SU-DHL-6 (cell line): ENCODE results near the gene NOTCH2NLA.
"Not testable (repeated sequence)": the region's sequence is repeated elsewhere in the genome, so short reads cannot be mapped to it uniquely, and the experiment has no call there.

Source experiments
- H2AFZ ChIP-seq: fragments of 200-600 bp; sonication (generic); 2 replicates; pipeline ENCODE4 v1.6.1; 2014; ENCODE audit warnings: low read depth, mild to moderate bottlenecking, moderate library complexity, mixed read lengths, antibody characterized with exemption, low read length; ENCODE audit not compliant: severe bottlenecking
- H3F3A ChIP-seq: fragments of 200-600 bp; shearing (Covaris generic); 2 replicates; pipeline ENCODE4 v1.6.0; 2016; ENCODE audit warnings: antibody characterized with exemption, mild to moderate bottlenecking; ENCODE audit not compliant: insufficient read depth
- H3K27ac ChIP-seq: fragments of 200-600 bp; sonication (generic); 2 replicates; pipeline ENCODE4 v1.5.1; 2016; ENCODE audit warnings: low read depth, mild to moderate bottlenecking, low read length, moderate library complexity, mixed read lengths
- H3K27me3 ChIP-seq: fragments of 200-600 bp; sonication (generic), shearing (Covaris generic); 2 replicates; pipeline ENCODE4 v1.6.0; 2014; ENCODE audit warnings: mild to moderate bottlenecking, low read length
- H3K36me3 ChIP-seq: fragments of 200-600 bp; sonication (generic); 2 replicates; pipeline ENCODE4 v1.6.1; 2014; ENCODE audit warnings: mild to moderate bottlenecking, low read length, mixed read lengths
- H3K4me2 ChIP-seq: fragments of 300-600, 200-600 bp; shearing (Covaris generic), sonication (generic); 2 replicates; pipeline ENCODE4 v1.6.0; 2014; ENCODE audit warnings: low read length, low read depth, mild to moderate bottlenecking; ENCODE audit not compliant: poor library complexity, severe bottlenecking
- H3K4me3 ChIP-seq: fragments of 200-600 bp; sonication (generic); 2 replicates; pipeline ENCODE4 v1.5.1; 2014; ENCODE audit warnings: antibody characterized with exemption, low read length, mild to moderate bottlenecking, mixed read lengths; ENCODE audit not compliant: insufficient read depth, poor library complexity, severe bottlenecking
- H3K79me2 ChIP-seq: fragments of 200-600 bp; sonication (generic); 2 replicates; pipeline ENCODE4 v1.6.1; 2014; ENCODE audit warnings: mild to moderate bottlenecking, low read length, moderate library complexity; ENCODE audit not compliant: insufficient read depth
- H3K9ac ChIP-seq: fragments of 200-600 bp; sonication (generic); 2 replicates; pipeline ENCODE4 v1.7.0; 2014; ENCODE audit warnings: mild to moderate bottlenecking, low read length
- H3K9me2 ChIP-seq: fragments of 200-600 bp; sonication (generic); replicated peaks from 2 replicates; pipeline ENCODE4 v1.6.1; 2014; ENCODE audit warnings: low read length; ENCODE audit not compliant: insufficient read depth
- H3K9me3 ChIP-seq: fragments of 200-600 bp; sonication (generic); 2 replicates; pipeline ENCODE4 v1.6.1; 2014; ENCODE audit warnings: low read length, mixed read lengths; ENCODE audit not compliant: insufficient read depth
- H4K20me1 ChIP-seq: fragments of 200-600 bp; sonication (generic); 2 replicates; pipeline ENCODE4 v1.6.1; 2014; ENCODE audit warnings: low read depth, mild to moderate bottlenecking, antibody characterized with exemption, low read length, moderate library complexity, mixed read lengths

NOTCH2NLA gene

GRCh38 chr1:146248643-146249042 lies 19.8 kb upstream of the NOTCH2NLA start:
- not testable (repeated sequence) for H3K4me2 ChIP-seq, H4K20me1 ChIP-seq, H3K36me3 ChIP-seq, H3F3A ChIP-seq, H3K27ac ChIP-seq, H3K79me2 ChIP-seq, H3K4me3 ChIP-seq, H2AFZ ChIP-seq, H3K9me2 ChIP-seq, H3K9ac ChIP-seq, H3K9me3 ChIP-seq, H3K27me3 ChIP-seq

- H2AFZ ChIP-seq, H3K9me3 ChIP-seq, H3K9ac ChIP-seq, H3K4me3 ChIP-seq, H3K27ac ChIP-seq, H4K20me1 ChIP-seq, H3K27me3 ChIP-seq, H3K36me3 ChIP-seq, H3F3A ChIP-seq, H3K4me2 ChIP-seq, H3K9me2 ChIP-seq, H3K79me2 ChIP-seq: not testable (repeated sequence)
Measured at GRCh38 chr1:146236626-146237025, 7.8 kb upstream of the NOTCH2NLA start.

- not testable (repeated sequence) for H2AFZ ChIP-seq, H4K20me1 ChIP-seq, H3F3A ChIP-seq, H3K4me2 ChIP-seq, H3K4me3 ChIP-seq, H3K9me2 ChIP-seq, H3K9me3 ChIP-seq, H3K79me2 ChIP-seq, H3K9ac ChIP-seq, H3K27me3 ChIP-seq, H3K27ac ChIP-seq, H3K36me3 ChIP-seq
Measured at GRCh38 chr1:146236026-146236601, 7.3 kb upstream of the NOTCH2NLA start.

- not testable (repeated sequence) for H4K20me1 ChIP-seq, H3K27me3 ChIP-seq, H3K79me2 ChIP-seq, H2AFZ ChIP-seq, H3K27ac ChIP-seq, H3K9me3 ChIP-seq, H3K36me3 ChIP-seq, H3F3A ChIP-seq, H3K9me2 ChIP-seq
- peak overlapping the region; percentile 50 for H3K9ac ChIP-seq
- H3K4me2 ChIP-seq: peak overlapping the region; percentile 39
- H3K4me3 ChIP-seq: peak overlapping the region; percentile 45
Measured at GRCh38 chr1:146228144-146228682, 608 bp downstream of the NOTCH2NLA start.

- not testable (repeated sequence) for H3K27ac ChIP-seq, H3K9me3 ChIP-seq, H3K36me3 ChIP-seq, H3K4me3 ChIP-seq, H3F3A ChIP-seq, H3K9ac ChIP-seq, H3K79me2 ChIP-seq, H4K20me1 ChIP-seq, H3K27me3 ChIP-seq, H2AFZ ChIP-seq, H3K4me2 ChIP-seq, H3K9me2 ChIP-seq
Measured at GRCh38 chr1:146174531-146174930, 54.3 kb downstream of the NOTCH2NLA start.

GRCh38 chr1:146167740-146168139 lies 61.1 kb downstream of the NOTCH2NLA start:
- H3K9ac ChIP-seq, H3K9me3 ChIP-seq, H3K4me2 ChIP-seq, H3K9me2 ChIP-seq, H3K27ac ChIP-seq, H2AFZ ChIP-seq, H3K4me3 ChIP-seq, H3F3A ChIP-seq, H4K20me1 ChIP-seq, H3K79me2 ChIP-seq, H3K27me3 ChIP-seq, H3K36me3 ChIP-seq: not testable (repeated sequence)

GRCh38 chr1:146167273-146167672 lies 61.5 kb downstream of the NOTCH2NLA start:
- not testable (repeated sequence) for H3F3A ChIP-seq, H3K9me2 ChIP-seq, H3K36me3 ChIP-seq, H3K4me2 ChIP-seq, H3K27ac ChIP-seq, H2AFZ ChIP-seq, H3K9ac ChIP-seq, H3K79me2 ChIP-seq, H3K27me3 ChIP-seq, H3K4me3 ChIP-seq, H3K9me3 ChIP-seq, H4K20me1 ChIP-seq

GRCh38 chr1:146144465-146144864 lies 84.4 kb downstream of the NOTCH2NLA start, which contains the start of gene NBPF10:
Gene NBPF10, minus strand, starts transcription at chr1:146144804. Its CDS starts 35 bp downstream, at chr1:146144769.
- H3K9me3 ChIP-seq, H4K20me1 ChIP-seq, H2AFZ ChIP-seq, H3K9me2 ChIP-seq, H3K4me3 ChIP-seq, H3K79me2 ChIP-seq, H3K27ac ChIP-seq, H3K27me3 ChIP-seq, H3K4me2 ChIP-seq, H3F3A ChIP-seq, H3K9ac ChIP-seq, H3K36me3 ChIP-seq: not testable (repeated sequence)
